Measurements from ENCODE around the gene MYL12A.

GRCh38 chr18:3283253-3283863 lies 35.8 kb downstream of the MYL12A start:
- TF ChIP-seq TP53 (CRISPR knock-in tag; IDR thresholded peaks at IDR 0.05) (no peak), ZNF423 (CRISPR knock-in tag; IDR thresholded peaks at IDR 0.05) (no peak), USF1 (CRISPR knock-in tag; IDR thresholded peaks at IDR 0.05) (no peak), MAX (CRISPR knock-in tag; IDR thresholded peaks at IDR 0.05) (no peak), CTCF (IDR thresholded peaks at IDR 0.05) (no peak), SMAD3 (CRISPR knock-in tag; IDR thresholded peaks at IDR 0.05; ENCODE audit: borderline replicate concordance) (no peak), ATF2 (CRISPR knock-in tag; IDR thresholded peaks at IDR 0.05; ENCODE audit: borderline replicate concordance, low read depth) (no peak), ARID4B (CRISPR knock-in tag; IDR thresholded peaks at IDR 0.05; ENCODE audit: borderline replicate concordance) (no peak), FOXP4 (CRISPR knock-in tag; IDR thresholded peaks at IDR 0.05) (no peak), FOXJ3 (CRISPR knock-in tag; IDR thresholded peaks at IDR 0.05; ENCODE audit: borderline replicate concordance) (no peak), PRRX2 (CRISPR knock-in tag; IDR thresholded peaks at IDR 0.05) (no peak), NR2C2 (CRISPR knock-in tag; IDR thresholded peaks at IDR 0.05) (no peak), CDX4 (CRISPR knock-in tag; IDR thresholded peaks at IDR 0.05; ENCODE audit: borderline replicate concordance) (no peak), JUN (CRISPR knock-in tag; IDR thresholded peaks at IDR 0.05) (no peak)
